K562 (cell line): ENCODE data around the gene TRAP1. TPM values are rescaled to one million over a fixed set of nuclear protein-coding genes. Genes with fewer than 3 reads are reported as not detected.

ENCODE experiments used
- ATAC-seq: fragments of 200-7000 bp; cut with Tn5 transposase; 3 replicates; pipeline ENCODE4 v1.9.1; 2020; ENCODE audit warnings: moderate library complexity
- BruUV-seq: library from RNA; stranded (reverse); fragments of 400-500 nt; replicated peaks from 2 replicates; lab custom pipeline; 2021; lab: Mats Ljungman, UMichigan
- CTCF ChIA-PET: fragments of 300-600 bp; formaldehyde crosslinking; extraction: SDS; loops from one replicate; lab custom pipeline; 2021; ENCODE audit warnings: low intra/inter-chr PET ratio; lab: Yijun Ruan, JAX
- POLR2A ChIA-PET: fragments of 300-600, 350-650 bp; sonication (Branson Sonifier 250); formaldehyde crosslinking; extraction: SDS; loops from one replicate; lab custom pipeline; 2021; ENCODE audit warnings: antibody characterized with exemption, inconsistent platforms; lab: Yijun Ruan, JAX
- DNase-seq, 4 experiments: peaks; one replicate each; pipeline versions ENCODE4 v3.0.0 to v3.0.0-alpha.2; 2011 to 2018; ENCODE audit warnings: low spot score in 3 of 4, mixed read lengths in 3 of 4; ENCODE audit errors: extremely low read depth in 1 of 4
- FAIRE-seq: peaks from 2 replicates; lab custom pipeline; 2011; peaks lifted over from hg19 to GRCh38; lab: Jason Lieb, UNC
- H2AFZ ChIP-seq: 2 replicates; pipeline ENCODE4 v1.6.0; 2011; ENCODE audit warnings: low read depth, low read length, control low read depth, inconsistent platforms
- H3K27ac ChIP-seq: fragments of 200-600 bp; 3 replicates; pipeline ENCODE4 v1.8.0; 2011; ENCODE audit warnings: low read depth, mild to moderate bottlenecking, control low read depth, inconsistent platforms, low read length, moderate library complexity, mixed read lengths; ENCODE audit errors: extremely low read depth
- H3K27me3 ChIP-seq, 2 experiments: fragments of 300-600 bp in 1 of 2; 2 replicates in 1 of 2; 3 replicates in 1 of 2; pipeline versions ENCODE4 v1.6.0 to v1.8.0; 2011; ENCODE audit warnings: inconsistent platforms in 2 of 2, low read length in 2 of 2, mild to moderate bottlenecking in 1 of 2, mixed read lengths in 1 of 2, moderate library complexity in 1 of 2; ENCODE audit not compliant: control insufficient read depth in 2 of 2, insufficient read depth in 2 of 2
- H3K36me3 ChIP-seq: fragments of 300-600 bp; 3 replicates; pipeline ENCODE4 v1.8.0; 2011; ENCODE audit warnings: mild to moderate bottlenecking, low read length, inconsistent platforms; ENCODE audit not compliant: control insufficient read depth, insufficient read depth
- H3K4me1 ChIP-seq, 2 experiments: fragments of 200-600 bp in 1 of 2; replicated peaks in 1 of 2; 2 replicates in 1 of 2; 3 replicates in 1 of 2; pipeline versions ENCODE4 v1.5.1 to v1.8.0; 2011; ENCODE audit warnings: inconsistent platforms in 2 of 2, low read length in 2 of 2, mild to moderate bottlenecking in 1 of 2, mixed read lengths in 1 of 2, moderate library complexity in 1 of 2; ENCODE audit not compliant: control insufficient read depth in 2 of 2, insufficient read depth in 2 of 2
- H3K4me2 ChIP-seq: 2 replicates; pipeline ENCODE4 v1.6.1; 2011; ENCODE audit warnings: low read length, control low read depth, inconsistent platforms, mixed read lengths; ENCODE audit not compliant: insufficient read depth
- H3K4me3 ChIP-seq: fragments of 200-600 bp; sonication (generic), shearing (Covaris generic); 2 replicates; pipeline ENCODE4 v1.5.1; 2016; ENCODE audit warnings: control low read depth, inconsistent platforms
- H3K79me2 ChIP-seq: fragments of 200-600 bp; 3 replicates; pipeline ENCODE4 v1.8.0; 2011; ENCODE audit warnings: low read length, inconsistent platforms; ENCODE audit not compliant: control insufficient read depth, insufficient read depth
- H3K9ac ChIP-seq, 2 experiments: 2 replicates each; pipeline versions ENCODE4 v1.6.0 to v1.6.1; 2011; ENCODE audit warnings: low read depth in 2 of 2, low read length in 2 of 2, control low read depth in 1 of 2, inconsistent platforms in 1 of 2, mild to moderate bottlenecking in 1 of 2, mixed read lengths in 1 of 2; ENCODE audit not compliant: insufficient read depth in 1 of 2
- H3K9me1 ChIP-seq: one replicate; pipeline ENCODE4 v1.6.0; 2011; ENCODE audit warnings: inconsistent platforms, mild to moderate bottlenecking, low read length, moderate library complexity; ENCODE audit not compliant: control insufficient read depth, insufficient read depth
- H3K9me3 ChIP-seq: replicated peaks from 2 replicates; pipeline ENCODE4 v1.5.1; 2011; ENCODE audit warnings: low read depth, low read length, inconsistent platforms; ENCODE audit not compliant: control insufficient read depth, insufficient read depth
- H4K20me1 ChIP-seq: replicated peaks from 2 replicates; pipeline ENCODE4 v1.6.1; 2011; ENCODE audit warnings: low read length, inconsistent platforms, mixed read lengths; ENCODE audit not compliant: control insufficient read depth, insufficient read depth
- CBX8 ChIP-seq: fragments of 200-600 bp; sonication (generic); IDR thresholded peaks from 2 replicates; pipeline ENCODE4 v1.6.1; 2012; ENCODE audit warnings: borderline replicate concordance, mixed run types, low read depth, mild to moderate bottlenecking, moderate library complexity, mixed read lengths, low read length, control low read depth, inconsistent platforms; ENCODE audit not compliant: poor library complexity, severe bottlenecking; ENCODE audit errors: extremely low read depth
- PTBP1 ChIP-seq: fragments of 200-400 bp; formaldehyde crosslinking; IDR thresholded peaks from 2 replicates; pipeline ENCODE4 v1.6.1; 2017; ENCODE audit warnings: low read depth, low read length
- PYGO2 ChIP-seq: fragments of 450-650 bp; IDR thresholded peaks from 2 replicates; pipeline ENCODE4 v1.6.1; 2016; ENCODE audit warnings: mild to moderate bottlenecking, missing genetic modification characterization, moderate library complexity, missing compliant biosample characterization
- WHSC1 ChIP-seq: IDR thresholded peaks from one replicate; pipeline ENCODE4 v1.6.1; 2012; ENCODE audit warnings: low read length, control low read depth, inconsistent platforms
- XRCC3 ChIP-seq: fragments of 450-650 bp; IDR thresholded peaks from 2 replicates; pipeline ENCODE4 v1.6.1; 2017; ENCODE audit warnings: mild to moderate bottlenecking, moderate library complexity
- ZNF507 ChIP-seq: conservative IDR thresholded peaks from 2 replicates; pipeline ENCODE4 v1.6.1; 2017; ENCODE audit warnings: missing genetic modification characterization, missing compliant biosample characterization
- WGBS: fragments of 100-300 bp; shearing (Covaris generic); methylation state at CpG from one replicate; pipeline ENCODE4 v1.1.6; 2016; ENCODE audit warnings: low coverage, mixed read lengths; ENCODE audit not compliant: insufficient coverage; ENCODE audit errors: missing lambda C conversion rate; 5-methylcytosine and 5-hydroxymethylcytosine counted together
- in situ Hi-C: fragments of 300-500 bp; cut with MboI; formaldehyde crosslinking; loops from 4 replicates; pipeline ENCODE4 v1.15.0; 2018; ENCODE audit warnings: inconsistent platforms, mixed read lengths
- intact Hi-C: fragments of 100-400 bp; cut with micrococcal nuclease; formaldehyde crosslinking; loops from 2 replicates; pipeline ENCODE4 v1.14.2; 2022
- polyA plus RNA-seq, 8 experiments: library from polyadenylated mRNA; depleted of rRNA in 4 of 8; stranded (reverse) in 5 of 8; unstranded in 3 of 8; fragments of >200 nt; fragmentation: Nextera tagmentation in 2 of 8; fragmentation: Illumina TruSeq in 1 of 8; extraction: Ambion mirVana in 2 of 8; extraction: Trizol in 1 of 8; gene quantifications; 2 replicates each; pipeline versions ENCODE4 v1.2.1 to v1.2.3, GENCODE V29; 2011 to 2014; ENCODE audit warnings: inconsistent platforms in 1 of 8, missing spikeins in 1 of 8
- total RNA-seq, 7 experiments: library from RNA; depleted of rRNA in 6 of 7; stranded (reverse); fragments of >200 nt in 6 of 7; fragmentation: Illumina TruSeq in 2 of 7; extraction: Trizol in 2 of 7; gene quantifications; 2 replicates each; pipeline versions ENCODE4 v1.2.1 to v1.2.3, GENCODE V29; 2011 to 2021; ENCODE audit warnings: low replicate concordance in 1 of 7

TRAP1 gene
- total and polyA plus RNA-seq, 9 of the 15 experiments (the other 6 are each of a cell fraction or from before 2014, with no cell fraction given) = 19.1 to 436 (median 301) TPM

- Histone ChIP-seq H3K4me1 (peaks cover 41 to 50% of the 10 kb centered on the region in 2 experiments), H4K20me1 (no peaks in the 10 kb centered on the region), H3K27ac (no peak overlapping the region), H3K36me3 (no peaks in the 10 kb centered on the region), H3K9me1 (no peaks in the 10 kb centered on the region), H3K79me2 (no peaks in the 10 kb centered on the region), H3K4me3 (no peak overlapping the region), H3K27me3 (no peaks in the 10 kb centered on the region), H3K9ac (peak overlapping the region in 1 of 2 experiments; percentile 82; a peak in 2 of 4 replicates), H3K4me2 (no peak overlapping the region), H3K9me3 (no peaks in the 10 kb centered on the region)
- ATAC-seq = no peak
- POLR2A ChIA-PET = no interaction called here
- intact Hi-C loops = no loop called here
- no TSS peak for BruUV-seq
- in situ Hi-C loops = no loop called here
- DNase-seq = peak in 2 of 4 experiments; percentile 4 to 5
- no peak for FAIRE-seq
- 47% methylated on average over 8 of the region's 9 CpGs for WGBS
- TF ChIP-seq WHSC1 (no peak), PYGO2 (tag) (no peak), CBX8 (no peak), ZNF507 (tag) (no peak), XRCC3 (no peak), PTBP1 (no peak)
- TF ChIP-seq, all 486 proteins: peak for 0
- no peak overlapping the region for H2AFZ ChIP-seq
- CTCF ChIA-PET = no interaction called here
Measured at GRCh38 chr16:3641801-3642396, 75.4 kb downstream of the TRAP1 start.
